Endothelial cell of umbilical vein (primary cell): Measurements from ENCODE around the gene CUBN. TPM values are rescaled to one million over a fixed set of nuclear protein-coding genes. Genes with fewer than 3 reads are reported as not detected.

Source experiments
- BruUV-seq: library from RNA; stranded (reverse); fragments of 400-500 nt; replicated peaks from 2 replicates; lab custom pipeline; 2021; lab: Mats Ljungman, UMichigan
- CTCF ChIA-PET: fragments of 300-600, 350-600 bp; sonication (Branson Sonifier 250); formaldehyde crosslinking; loops from one replicate; lab custom pipeline; 2021; ENCODE audit warnings: antibody characterized with exemption, inconsistent platforms; lab: Charles Lee
- POLR2A ChIA-PET: fragments of 300-600, 350-600 bp; sonication (Branson Sonifier 250); formaldehyde crosslinking; loops from one replicate; lab custom pipeline; 2021; ENCODE audit warnings: antibody characterized with exemption, inconsistent platforms; lab: Charles Lee
- DNase-seq: peaks from one replicate; pipeline ENCODE4 v3.0.0-alpha.2; 2011; ENCODE audit warnings: low read depth, low spot score
- FAIRE-seq: peaks from 2 replicates; lab custom pipeline; 2011; peaks lifted over from hg19 to GRCh38; lab: Jason Lieb, UNC
- H2AFZ ChIP-seq: 2 replicates; pipeline ENCODE4 v1.6.0; 2012; ENCODE audit warnings: low read depth, low read length, control low read depth, inconsistent platforms
- H3K27ac ChIP-seq: 2 replicates; pipeline ENCODE4 v1.5.1; 2011; ENCODE audit warnings: low read depth, mild to moderate bottlenecking, control low read depth, low read length, moderate library complexity; ENCODE audit not compliant: insufficient read depth
- H3K27me3 ChIP-seq, 2 experiments: 2 replicates each; pipeline versions ENCODE4 v1.6.0 to v1.6.1; 2011; ENCODE audit warnings: low read length in 2 of 2, mixed read lengths in 1 of 2; ENCODE audit not compliant: control insufficient read depth in 2 of 2, insufficient read depth in 2 of 2
- H3K36me3 ChIP-seq, 2 experiments: 2 replicates in 1 of 2; 3 replicates in 1 of 2; pipeline ENCODE4 v1.5.1; 2011; ENCODE audit warnings: low read length in 2 of 2, mild to moderate bottlenecking in 1 of 2, moderate library complexity in 1 of 2; ENCODE audit not compliant: control insufficient read depth in 2 of 2, insufficient read depth in 2 of 2; ENCODE audit errors: extremely low read depth in 1 of 2
- H3K4me1 ChIP-seq: 3 replicates; pipeline ENCODE4 v1.5.1; 2011; ENCODE audit warnings: mild to moderate bottlenecking, low read length; ENCODE audit not compliant: control insufficient read depth, insufficient read depth; ENCODE audit errors: extremely low read depth
- H3K4me2 ChIP-seq: 2 replicates; pipeline ENCODE4 v1.6.1; 2011; ENCODE audit warnings: low read length, control low read depth, mixed read lengths; ENCODE audit not compliant: insufficient read depth
- H3K4me3 ChIP-seq, 3 experiments: fragments of 200-600 bp in 1 of 3; sonication (generic), shearing (Covaris generic) in 1 of 3; replicated peaks in 1 of 3; 2 replicates each; pipeline ENCODE4 v1.5.1; 2011 to 2016; ENCODE audit warnings: control low read depth in 3 of 3, low read length in 3 of 3, mild to moderate bottlenecking in 2 of 3, inconsistent platforms in 1 of 3, low read depth in 1 of 3, moderate library complexity in 1 of 3; ENCODE audit not compliant: insufficient read depth in 1 of 3
- H3K79me2 ChIP-seq: 2 replicates; pipeline ENCODE4 v1.6.0; 2012; ENCODE audit warnings: low read length, inconsistent platforms; ENCODE audit not compliant: control insufficient read depth, insufficient read depth
- H3K9ac ChIP-seq: replicated peaks from 2 replicates; pipeline ENCODE3; 2011; ENCODE audit warnings: low read length, control low read depth; ENCODE audit not compliant: insufficient read depth; ENCODE audit errors: extremely low read depth
- H3K9me1 ChIP-seq: replicated peaks from 3 replicates; pipeline ENCODE4 v1.6.0; 2011; ENCODE audit warnings: mild to moderate bottlenecking, low read length; ENCODE audit not compliant: control insufficient read depth, insufficient read depth; ENCODE audit errors: extremely low read depth
- H3K9me3 ChIP-seq: replicated peaks from 2 replicates; pipeline ENCODE4 v1.5.1; 2012; ENCODE audit warnings: low read length, inconsistent platforms; ENCODE audit not compliant: control insufficient read depth, insufficient read depth
- H4K20me1 ChIP-seq: replicated peaks from 2 replicates; pipeline ENCODE3; 2011; ENCODE audit warnings: mild to moderate bottlenecking, low read length; ENCODE audit not compliant: control insufficient read depth, insufficient read depth; ENCODE audit errors: extremely low read depth
- CTCF ChIP-seq, 2 donors: IDR thresholded peaks; 1 replicate in 1 of 2; 2 replicates in 1 of 2; pipeline ENCODE4 v1.5.1; 2011; ENCODE audit warnings: low read length in 2 of 2, mild to moderate bottlenecking in 2 of 2, moderate library complexity in 2 of 2, control low read depth in 1 of 2, inconsistent platforms in 1 of 2, low read depth in 1 of 2; ENCODE audit not compliant: insufficient read depth in 1 of 2; ENCODE audit errors: extremely low read depth in 1 of 2
- EZH2 ChIP-seq: IDR thresholded peaks from 2 replicates; pipeline ENCODE4 v1.6.1; 2012; ENCODE audit warnings: borderline replicate concordance, low read depth, mild to moderate bottlenecking, moderate library complexity, low read length, inconsistent platforms; ENCODE audit not compliant: severe bottlenecking
- FOS ChIP-seq: IDR thresholded peaks from 2 replicates; pipeline ENCODE4 v1.6.1; 2011; ENCODE audit warnings: mild to moderate bottlenecking, low read length, moderate library complexity, borderline replicate concordance; ENCODE audit not compliant: insufficient read depth
- GATA2 ChIP-seq: IDR thresholded peaks from 2 replicates; pipeline ENCODE4 v1.7.0; 2011; ENCODE audit warnings: low read depth, mild to moderate bottlenecking, moderate library complexity, mixed read lengths, low read length; ENCODE audit not compliant: insufficient read length, insufficient read depth
- JUN ChIP-seq: IDR thresholded peaks from 2 replicates; pipeline ENCODE4 v1.6.1; 2011; ENCODE audit warnings: borderline replicate concordance, low read depth; ENCODE audit not compliant: insufficient read length, insufficient read depth
- MAX ChIP-seq: IDR thresholded peaks from 2 replicates; pipeline ENCODE4 v1.6.1; 2011; ENCODE audit not compliant: insufficient read depth, insufficient read length
- MYC ChIP-seq: IDR thresholded peaks from one replicate; pipeline ENCODE4 v1.6.1; 2011; ENCODE audit warnings: mild to moderate bottlenecking, low read depth, low read length
- POLR2A ChIP-seq: IDR thresholded peaks from 2 replicates; pipeline ENCODE4 v1.6.1; 2012; ENCODE audit warnings: low read depth, mild to moderate bottlenecking, control low read depth, low read length
- POLR2AphosphoS5 ChIP-seq: IDR thresholded peaks from 2 replicates; pipeline ENCODE4 v1.6.1; 2012; ENCODE audit warnings: low read depth, mild to moderate bottlenecking, control low read depth, low read length, moderate library complexity; ENCODE audit not compliant: insufficient read depth
- dilution Hi-C: fragments of 300-500 bp; cut with MboI; formaldehyde crosslinking; loops from one replicate; pipeline ENCODE4 v1.15.0; 2019; ENCODE audit warnings: low sequenced_read_pairs; ENCODE audit not compliant: extremely low pct_ligation_motif_present
- intact Hi-C: fragments of 100-400 bp; cut with micrococcal nuclease; formaldehyde crosslinking; loops from one replicate; pipeline ENCODE4 v1.10.0; 2022
- polyA plus RNA-seq, 4 experiments: library from polyadenylated mRNA; depleted of rRNA in 3 of 4; stranded (reverse) in 3 of 4; unstranded in 1 of 4; fragments of >200 nt; gene quantifications; 2 replicates each; pipeline versions ENCODE4 v1.2.1 to v1.2.3, GENCODE V29; 2011 to 2012; ENCODE audit warnings: missing spikeins in 1 of 4
- total RNA-seq: library from RNA; stranded (reverse); gene quantifications from 2 replicates; pipeline ENCODE4 v1.2.3, GENCODE V29; 2021

Gene CUBN
- total and polyA plus RNA-seq, 2 donors (not counting 3 experiments of a cell fraction or from before 2014, with no cell fraction given) = 2.7 to 4.6 TPM

GRCh38 chr10:17053513-17053912, 76.1 kb downstream of the CUBN start:
- DNase-seq = no peak
- H3K27ac ChIP-seq = no peak overlapping the region
- H3K27me3 ChIP-seq = no peaks in the 10 kb centered on the region
- no peaks in the 10 kb centered on the region for H3K36me3 ChIP-seq
- no peak overlapping the region for H3K4me3 ChIP-seq
- POLR2A ChIA-PET = no interaction called here
- dilution Hi-C loops (no loop called here), intact Hi-C loops (no loop called here)
- no TSS peak for BruUV-seq
- no peak overlapping the region for H2AFZ ChIP-seq
- TF ChIP-seq JUN (no peak), FOS (no peak), CTCF (IDR thresholded peaks at IDR 0.05; ENCODE audit: extremely low read depth in 1 of 2, insufficient read depth in 1 of 2, low read depth in 1 of 2, low read length in 2 of 2) (no peak), POLR2AphosphoS5 (no peak), MAX (no peak), GATA2 (no peak), POLR2A (no peak), EZH2 (no peak), MYC (no peak)
- no peak overlapping the region for H3K4me2 ChIP-seq
- no peaks in the 10 kb centered on the region for H3K79me2 ChIP-seq
- CTCF ChIA-PET = no interaction called here
- no peaks in the 10 kb centered on the region for H4K20me1 ChIP-seq
- H3K4me1 ChIP-seq = peaks cover 25% of the 10 kb centered on the region
- H3K9me3 ChIP-seq = no peaks in the 10 kb centered on the region
- no peaks in the 10 kb centered on the region for H3K9me1 ChIP-seq
- H3K9ac ChIP-seq = no peak overlapping the region
- no peak for FAIRE-seq
